T-helper 2 cell treated with Interferon-gamma antibody and Interleukin-4, amounts not matched to agents 5 μg/mL and 100 μg/mL, for 36 hours (primary cell): ENCODE data around the gene CNKSR3.

Experiments
- DNase-seq: peaks from one replicate; pipeline ENCODE4 v3.0.0; 2021; ENCODE audit warnings: low spot score
- H3K27ac Mint-ChIP-seq: one replicate; pipeline ENCODE4 v1.8.0; 2021; ENCODE audit warnings: mild to moderate bottlenecking, mixed read lengths
- H3K27me3 Mint-ChIP-seq: one replicate; pipeline ENCODE4 v1.8.0; 2021; ENCODE audit warnings: low read depth, mixed read lengths
- H3K36me3 Mint-ChIP-seq: one replicate; pipeline ENCODE4 v1.8.0; 2021; ENCODE audit warnings: low read depth, mixed read lengths
- H3K4me1 Mint-ChIP-seq: one replicate; pipeline ENCODE4 v1.8.0; 2021; ENCODE audit warnings: low read depth, mixed read lengths
- H3K4me3 Mint-ChIP-seq: one replicate; pipeline ENCODE4 v1.8.0; 2022; ENCODE audit warnings: mild to moderate bottlenecking, moderate library complexity, mixed read lengths
- H3K9me3 Mint-ChIP-seq: one replicate; pipeline ENCODE4 v1.8.0; 2021; ENCODE audit warnings: mixed read lengths

Gene CNKSR3

GRCh38 chr6:154386848-154387717 is 123.4 kb downstream of the CNKSR3 start:
- H3K4me3 Mint-ChIP-seq, result no peak overlapping the region
- no peaks in the 10 kb centered on the region for H3K4me1 Mint-ChIP-seq
- no peak for DNase-seq
- no peak overlapping the region for H3K27ac Mint-ChIP-seq
- H3K9me3 Mint-ChIP-seq, result no peaks in the 10 kb centered on the region
- H3K27me3 Mint-ChIP-seq, result peaks cover 10% of the 10 kb centered on the region
- no peaks in the 10 kb centered on the region for H3K36me3 Mint-ChIP-seq

GRCh38 chr6:154384191-154384590 is 126.3 kb downstream of the CNKSR3 start:
- peaks cover 10% of the 10 kb centered on the region for H3K27me3 Mint-ChIP-seq
- no peak for DNase-seq
- H3K4me3 Mint-ChIP-seq, result no peak overlapping the region
- H3K27ac Mint-ChIP-seq, result no peak overlapping the region
- no peaks in the 10 kb centered on the region for H3K9me3 Mint-ChIP-seq
- H3K36me3 Mint-ChIP-seq, result no peaks in the 10 kb centered on the region
- no peaks in the 10 kb centered on the region for H3K4me1 Mint-ChIP-seq

GRCh38 chr6:154383273-154383672 is 127.2 kb downstream of the CNKSR3 start:
- Mint-ChIP-seq H3K4me3 (no peak overlapping the region), H3K27me3 (peaks cover 10% of the 10 kb centered on the region), H3K36me3 (no peaks in the 10 kb centered on the region), H3K27ac (no peak overlapping the region), H3K4me1 (no peaks in the 10 kb centered on the region), H3K9me3 (no peaks in the 10 kb centered on the region)
- no peak for DNase-seq

- H3K4me1 Mint-ChIP-seq, result no peaks in the 10 kb centered on the region
- H3K9me3 Mint-ChIP-seq, result no peaks in the 10 kb centered on the region
- H3K27me3 Mint-ChIP-seq, result peaks cover 8% of the 10 kb centered on the region
- no peaks in the 10 kb centered on the region for H3K36me3 Mint-ChIP-seq
- no peak overlapping the region for H3K4me3 Mint-ChIP-seq
- no peak overlapping the region for H3K27ac Mint-ChIP-seq
- DNase-seq, result no peak
Observed at GRCh38 chr6:154382740-154383139, 127.7 kb downstream of the CNKSR3 start.

- H3K27me3 Mint-ChIP-seq, result peaks cover 4% of the 10 kb centered on the region
- no peak for DNase-seq
- no peaks in the 10 kb centered on the region for H3K4me1 Mint-ChIP-seq
- no peaks in the 10 kb centered on the region for H3K9me3 Mint-ChIP-seq
- H3K36me3 Mint-ChIP-seq, result no peaks in the 10 kb centered on the region
- H3K27ac Mint-ChIP-seq, result no peak overlapping the region
- H3K4me3 Mint-ChIP-seq, result no peak overlapping the region
Observed at GRCh38 chr6:154381548-154381947, 128.9 kb downstream of the CNKSR3 start.

GRCh38 chr6:154380741-154381140 is 129.7 kb downstream of the CNKSR3 start:
- Mint-ChIP-seq H3K4me3 (no peak overlapping the region), H3K36me3 (no peaks in the 10 kb centered on the region), H3K9me3 (no peaks in the 10 kb centered on the region), H3K27ac (no peak overlapping the region), H3K4me1 (no peaks in the 10 kb centered on the region), H3K27me3 (peaks cover 2% of the 10 kb centered on the region)
- no peak for DNase-seq

- no peaks in the 10 kb centered on the region for H3K4me1 Mint-ChIP-seq
- no peak for DNase-seq
- H3K36me3 Mint-ChIP-seq, result no peaks in the 10 kb centered on the region
- no peaks in the 10 kb centered on the region for H3K27me3 Mint-ChIP-seq
- H3K4me3 Mint-ChIP-seq, result no peak overlapping the region
- no peaks in the 10 kb centered on the region for H3K9me3 Mint-ChIP-seq
- no peak overlapping the region for H3K27ac Mint-ChIP-seq
Observed at GRCh38 chr6:154379585-154379984, 130.9 kb downstream of the CNKSR3 start.

GRCh38 chr6:154378518-154378917 is 132.0 kb downstream of the CNKSR3 start:
- H3K27me3 Mint-ChIP-seq, result no peaks in the 10 kb centered on the region
- no peak overlapping the region for H3K27ac Mint-ChIP-seq
- no peak overlapping the region for H3K4me3 Mint-ChIP-seq
- DNase-seq, result no peak
- H3K36me3 Mint-ChIP-seq, result no peaks in the 10 kb centered on the region
- H3K4me1 Mint-ChIP-seq, result no peaks in the 10 kb centered on the region
- no peaks in the 10 kb centered on the region for H3K9me3 Mint-ChIP-seq

GRCh38 chr6:154377726-154378125 is 132.8 kb downstream of the CNKSR3 start:
- H3K4me3 Mint-ChIP-seq, result no peak overlapping the region
- no peaks in the 10 kb centered on the region for H3K36me3 Mint-ChIP-seq
- no peaks in the 10 kb centered on the region for H3K27me3 Mint-ChIP-seq
- no peak for DNase-seq
- H3K9me3 Mint-ChIP-seq, result no peaks in the 10 kb centered on the region
- H3K27ac Mint-ChIP-seq, result no peak overlapping the region
- H3K4me1 Mint-ChIP-seq, result no peaks in the 10 kb centered on the region

GRCh38 chr6:154373971-154374370 is 136.5 kb downstream of the CNKSR3 start:
- no peak for DNase-seq
- H3K27me3 Mint-ChIP-seq, result peaks cover 7% of the 10 kb centered on the region
- no peak overlapping the region for H3K4me3 Mint-ChIP-seq
- H3K4me1 Mint-ChIP-seq, result no peaks in the 10 kb centered on the region
- no peaks in the 10 kb centered on the region for H3K9me3 Mint-ChIP-seq
- no peak overlapping the region for H3K27ac Mint-ChIP-seq
- H3K36me3 Mint-ChIP-seq, result no peaks in the 10 kb centered on the region

GRCh38 chr6:154371281-154371680 is 139.2 kb downstream of the CNKSR3 start:
- H3K36me3 Mint-ChIP-seq, result no peaks in the 10 kb centered on the region
- H3K27me3 Mint-ChIP-seq, result peaks cover 7% of the 10 kb centered on the region
- no peak overlapping the region for H3K4me3 Mint-ChIP-seq
- no peaks in the 10 kb centered on the region for H3K4me1 Mint-ChIP-seq
- H3K27ac Mint-ChIP-seq, result no peak overlapping the region
- H3K9me3 Mint-ChIP-seq, result no peaks in the 10 kb centered on the region
- no peak for DNase-seq

- no peak for DNase-seq
- no peak overlapping the region for H3K4me3 Mint-ChIP-seq
- H3K36me3 Mint-ChIP-seq, result no peaks in the 10 kb centered on the region
- no peak overlapping the region for H3K27ac Mint-ChIP-seq
- no peaks in the 10 kb centered on the region for H3K9me3 Mint-ChIP-seq
- peaks cover 7% of the 10 kb centered on the region for H3K27me3 Mint-ChIP-seq
- H3K4me1 Mint-ChIP-seq, result no peaks in the 10 kb centered on the region
Observed at GRCh38 chr6:154370545-154370944, 139.9 kb downstream of the CNKSR3 start.

GRCh38 chr6:154367839-154368695 is 142.4 kb downstream of the CNKSR3 start:
- DNase-seq, result no peak
- Mint-ChIP-seq H3K27me3 (peaks cover 15% of the 10 kb centered on the region), H3K4me3 (no peak overlapping the region), H3K36me3 (no peaks in the 10 kb centered on the region), H3K27ac (no peak overlapping the region), H3K4me1 (no peaks in the 10 kb centered on the region), H3K9me3 (no peaks in the 10 kb centered on the region)

GRCh38 chr6:154367336-154367735 is 143.1 kb downstream of the CNKSR3 start:
- Mint-ChIP-seq H3K27ac (no peak overlapping the region), H3K27me3 (peaks cover 15% of the 10 kb centered on the region), H3K4me3 (no peak overlapping the region), H3K36me3 (no peaks in the 10 kb centered on the region), H3K9me3 (no peaks in the 10 kb centered on the region), H3K4me1 (no peaks in the 10 kb centered on the region)
- no peak for DNase-seq
